ENCODE data around the gene NSD1. TPM values are rescaled to one million over a fixed set of nuclear protein-coding genes. Genes with fewer than 3 reads are reported as not detected.

NSD1 gene
- total and polyA plus RNA-seq, 2 of the 8 experiments (the other 6 are each of a cell fraction or from before 2014, with no cell fraction given), result 22.8 to 168 TPM

DNA sequence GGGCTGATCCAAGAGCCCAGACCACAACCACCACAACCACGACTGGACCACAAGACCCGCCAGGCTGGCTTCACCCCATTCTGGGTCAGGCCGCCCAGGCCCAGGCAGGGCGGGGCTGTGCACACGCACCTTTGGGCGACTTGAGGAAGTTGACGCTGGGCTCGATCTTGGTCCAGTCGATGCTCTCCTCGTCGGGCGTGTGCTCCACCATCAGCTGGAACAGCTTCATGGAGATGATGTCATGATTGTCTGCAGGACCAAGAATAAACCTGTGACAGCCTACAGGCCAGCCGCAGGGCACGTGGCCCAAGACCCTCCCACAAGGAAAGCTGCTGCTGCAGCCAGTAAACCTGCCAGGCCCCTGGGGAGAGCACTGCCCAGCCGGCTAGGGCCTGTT is 200.6 kb downstream of the NSD1 start (continued):
- TF ChIP-seq, protein P1, sequence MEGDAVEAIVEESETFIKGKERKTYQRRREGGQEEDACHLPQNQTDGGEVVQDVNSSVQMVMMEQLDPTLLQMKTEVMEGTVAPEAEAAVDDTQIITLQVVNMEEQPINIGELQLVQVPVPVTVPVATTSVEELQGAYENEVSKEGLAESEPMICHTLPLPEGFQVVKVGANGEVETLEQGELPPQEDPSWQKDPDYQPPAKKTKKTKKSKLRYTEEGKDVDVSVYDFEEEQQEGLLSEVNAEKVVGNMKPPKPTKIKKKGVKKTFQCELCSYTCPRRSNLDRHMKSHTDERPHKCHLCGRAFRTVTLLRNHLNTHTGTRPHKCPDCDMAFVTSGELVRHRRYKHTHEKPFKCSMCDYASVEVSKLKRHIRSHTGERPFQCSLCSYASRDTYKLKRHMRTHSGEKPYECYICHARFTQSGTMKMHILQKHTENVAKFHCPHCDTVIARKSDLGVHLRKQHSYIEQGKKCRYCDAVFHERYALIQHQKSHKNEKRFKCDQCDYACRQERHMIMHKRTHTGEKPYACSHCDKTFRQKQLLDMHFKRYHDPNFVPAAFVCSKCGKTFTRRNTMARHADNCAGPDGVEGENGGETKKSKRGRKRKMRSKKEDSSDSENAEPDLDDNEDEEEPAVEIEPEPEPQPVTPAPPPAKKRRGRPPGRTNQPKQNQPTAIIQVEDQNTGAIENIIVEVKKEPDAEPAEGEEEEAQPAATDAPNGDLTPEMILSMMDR (IDR thresholded peaks at IDR 0.05; ENCODE audit: control extremely low read depth in 1 of 3, insufficient read depth in 1 of 3, low read depth in 1 of 3, low read length in 3 of 3), result no peak
